NCI-H1048 (cell line): ENCODE measurements around the gene KCNAB2.

Source experiments
- DNase-seq: peaks from one replicate; lab custom pipeline; 2025; lab: John Stamatoyannopoulos, UW

The KCNAB2 gene

DNA sequence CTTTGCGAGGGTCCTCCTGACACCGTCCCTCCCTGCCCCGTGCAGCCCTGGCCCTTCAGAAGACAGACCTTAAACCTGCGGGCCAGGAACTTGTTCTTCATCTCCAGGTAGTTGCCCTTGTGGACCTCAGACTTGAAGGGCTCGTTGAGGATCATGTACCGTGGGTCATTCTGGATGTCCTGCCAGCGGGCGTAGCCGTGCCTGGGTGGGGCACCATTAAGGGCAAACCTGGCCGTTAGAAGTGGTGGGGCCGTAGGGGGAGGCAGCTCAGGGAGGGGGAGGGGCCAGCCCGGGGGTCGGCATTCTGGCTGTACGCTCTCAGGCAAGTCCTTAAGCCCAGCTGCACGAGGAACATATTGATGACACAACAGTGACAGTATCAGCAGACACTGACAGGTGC, 64.6 kb downstream of the KCNAB2 start:
- DNase-seq = no peak

DNA sequence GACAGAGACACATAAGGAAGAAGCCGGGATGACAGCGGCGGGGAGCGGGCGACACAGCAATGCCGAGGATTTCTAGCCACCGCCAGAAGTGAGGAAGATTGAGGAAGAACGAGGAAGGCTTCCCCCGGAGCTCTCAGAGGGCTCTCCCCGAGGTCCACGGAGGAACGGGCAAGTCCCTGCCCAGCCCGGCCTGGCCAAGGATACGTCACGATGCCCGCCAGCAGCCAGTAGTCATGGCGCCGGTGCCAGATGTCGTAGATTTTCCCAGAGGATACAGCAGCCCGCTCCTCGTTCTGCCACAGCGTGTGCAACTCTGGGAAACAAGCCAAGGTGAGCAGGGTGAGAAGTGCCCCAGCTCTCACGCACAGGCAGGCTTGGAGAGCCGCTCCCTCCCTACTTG, 65.9 kb downstream of the KCNAB2 start:
- DNase-seq = no peak

DNA sequence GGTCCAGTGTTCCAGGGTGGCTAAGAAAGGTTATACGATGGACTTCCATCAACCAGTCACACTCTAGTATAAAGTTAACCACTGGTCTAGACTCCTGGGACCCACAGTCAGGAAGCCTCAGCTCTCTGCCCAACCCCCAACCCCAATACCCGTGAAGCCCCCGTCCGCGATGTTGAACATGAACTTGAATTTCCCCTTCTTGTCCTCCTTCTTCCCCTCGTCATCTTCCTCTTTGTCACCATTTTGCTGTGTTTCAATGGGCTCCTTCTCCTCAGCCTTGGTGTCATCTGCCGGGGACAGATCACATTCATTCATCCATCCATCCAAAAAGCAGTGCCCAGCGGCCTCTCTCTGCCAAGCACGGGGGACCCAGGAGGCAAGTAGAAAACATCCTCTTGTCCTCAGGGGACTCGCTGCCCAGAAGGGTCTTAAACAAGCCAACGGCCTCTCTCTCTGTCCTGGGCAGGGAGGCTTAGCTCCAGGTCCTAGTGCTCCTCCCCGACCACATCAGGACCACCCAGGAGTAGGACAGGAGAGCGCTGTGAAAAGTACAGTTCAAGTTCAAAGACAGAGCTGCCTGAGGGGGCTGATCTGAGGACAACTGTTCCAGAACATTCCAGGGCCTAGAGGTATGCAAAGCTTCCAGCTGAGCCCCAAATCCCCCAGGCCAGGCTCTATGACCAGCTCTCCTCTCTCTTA, 66.5 kb downstream of the KCNAB2 start:
- no peak for DNase-seq

DNA sequence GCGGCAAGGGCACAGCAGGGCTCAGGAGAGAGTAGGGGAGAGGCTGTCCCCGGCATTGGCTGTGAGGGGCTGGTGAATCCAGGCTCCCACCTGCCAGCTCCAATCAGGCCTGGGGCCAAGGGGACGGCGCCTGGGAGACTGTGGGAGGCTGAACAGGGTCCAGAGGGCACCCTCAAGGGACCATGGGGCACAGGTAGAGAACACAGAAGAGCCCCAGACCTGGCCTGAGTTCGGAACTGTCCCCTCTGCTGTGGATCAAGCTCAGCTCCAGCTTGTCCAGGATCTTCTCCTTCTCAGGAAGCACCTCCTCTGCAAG, 67.0 kb downstream of the KCNAB2 start:
- DNase-seq = no peak

DNA sequence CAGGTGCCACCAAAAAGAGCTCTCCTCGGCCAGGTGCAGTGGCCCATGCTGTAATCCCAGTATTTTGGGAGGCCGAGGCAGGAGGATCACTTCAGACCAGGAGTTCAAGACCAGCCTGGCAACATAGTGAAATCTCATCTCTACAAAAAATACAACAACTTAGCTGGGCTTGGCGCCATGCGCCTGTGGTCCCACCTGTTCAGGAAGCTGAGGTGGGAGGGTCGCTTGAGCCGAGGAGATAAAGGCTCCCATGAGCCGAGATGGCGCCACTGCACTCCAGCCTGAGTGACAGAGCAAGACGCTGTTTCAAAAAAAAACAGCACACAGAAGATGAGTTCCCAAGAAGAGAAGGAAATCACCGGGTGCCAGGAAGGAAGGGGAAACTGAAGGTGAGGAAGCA, 67.4 kb downstream of the KCNAB2 start:
- no peak for DNase-seq

DNA sequence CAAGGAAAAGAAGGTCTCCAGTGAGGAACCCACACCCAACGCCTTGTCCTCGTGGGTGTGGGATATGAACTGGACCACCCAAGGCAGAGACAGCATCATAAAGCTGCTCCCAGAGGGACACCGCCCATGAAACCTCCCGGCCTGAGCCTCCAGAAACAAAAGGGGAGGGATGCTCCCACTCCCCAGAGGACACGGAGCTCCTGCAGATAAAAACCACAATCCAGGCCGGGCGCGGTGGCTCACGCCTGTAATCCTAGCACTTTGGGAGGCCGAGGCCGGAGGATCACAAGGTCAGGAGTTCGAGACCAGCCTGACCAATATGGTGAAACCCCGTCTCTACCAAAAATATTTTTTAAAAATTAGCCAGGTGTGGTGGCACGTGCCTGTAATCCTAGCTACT, 68.1 kb downstream of the KCNAB2 start:
- DNase-seq = no peak

DNA sequence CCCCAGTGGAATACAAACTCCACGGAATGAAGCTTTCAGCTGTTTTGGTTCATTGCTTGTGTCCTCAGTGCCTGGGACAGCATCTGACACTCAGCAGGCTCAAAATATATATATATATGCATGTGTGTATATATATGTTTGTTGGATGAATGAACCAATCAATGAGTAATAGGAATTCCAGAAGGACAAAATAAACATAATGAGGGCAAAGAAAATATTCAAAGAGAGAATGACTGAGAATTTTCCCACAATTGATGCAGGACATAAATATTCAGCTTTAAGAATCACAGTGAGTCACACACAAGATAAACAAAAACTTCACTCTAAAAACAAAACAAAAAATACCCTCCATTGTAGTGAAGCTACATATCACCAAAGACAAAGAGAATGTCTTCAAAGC, 70.4 kb downstream of the KCNAB2 start:
- DNase-seq = no peak

DNA sequence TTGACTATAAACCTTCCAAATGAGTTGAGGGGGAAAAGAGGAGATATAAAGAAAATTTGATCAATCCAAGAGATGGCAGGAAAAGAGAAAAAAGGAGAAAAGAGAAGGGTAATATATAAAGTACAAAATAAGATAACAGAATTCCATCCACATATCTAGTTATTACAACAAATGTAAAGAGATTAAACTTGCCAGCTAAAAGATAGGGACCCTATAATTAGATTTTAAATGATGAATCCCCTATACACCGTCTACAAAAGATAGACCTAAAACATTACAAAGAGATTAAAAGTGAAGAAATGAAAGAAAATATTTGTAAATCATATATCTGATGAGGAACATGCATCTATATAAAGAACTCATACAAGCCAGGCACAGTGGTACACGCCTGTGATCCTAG, 71.4 kb downstream of the KCNAB2 start:
- DNase-seq = no peak

DNA sequence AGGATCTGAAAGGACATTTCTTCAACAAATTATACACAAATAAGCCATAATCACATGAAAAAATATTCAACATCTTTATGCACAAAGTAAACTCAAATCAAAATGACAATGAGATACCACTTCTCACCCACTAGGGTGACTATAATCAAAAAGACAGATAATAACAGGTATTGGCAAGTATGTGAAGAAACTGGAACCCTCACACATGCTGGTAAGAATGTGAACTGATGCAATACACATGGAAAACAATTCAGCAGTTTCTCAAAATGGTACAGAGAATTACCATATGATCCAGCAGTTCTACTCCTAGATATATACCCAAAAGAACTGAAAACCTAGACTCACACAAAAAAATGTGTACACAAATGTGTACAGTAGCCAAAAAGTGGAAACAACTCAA, 71.9 kb downstream of the KCNAB2 start:
- no peak for DNase-seq

DNA sequence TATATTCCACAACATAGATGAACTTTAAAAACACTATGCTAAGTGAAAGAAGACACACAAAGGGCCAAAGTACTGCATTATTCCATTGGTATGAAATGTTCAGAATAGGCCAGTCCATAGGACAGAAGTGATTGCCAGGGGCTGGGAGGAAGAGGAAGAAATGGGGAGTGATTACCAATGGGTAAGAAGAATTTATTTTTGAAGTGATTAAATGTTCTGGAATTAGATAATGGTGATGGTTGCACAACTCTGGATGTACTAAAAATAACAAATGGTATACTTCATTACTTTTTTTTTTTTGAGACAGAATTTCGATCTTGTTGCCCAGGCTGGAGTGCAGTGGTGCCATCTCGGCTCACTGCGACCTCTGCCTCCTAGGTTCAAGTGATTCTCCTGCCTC, 72.7 kb downstream of the KCNAB2 start:
- DNase-seq = no peak

DNA sequence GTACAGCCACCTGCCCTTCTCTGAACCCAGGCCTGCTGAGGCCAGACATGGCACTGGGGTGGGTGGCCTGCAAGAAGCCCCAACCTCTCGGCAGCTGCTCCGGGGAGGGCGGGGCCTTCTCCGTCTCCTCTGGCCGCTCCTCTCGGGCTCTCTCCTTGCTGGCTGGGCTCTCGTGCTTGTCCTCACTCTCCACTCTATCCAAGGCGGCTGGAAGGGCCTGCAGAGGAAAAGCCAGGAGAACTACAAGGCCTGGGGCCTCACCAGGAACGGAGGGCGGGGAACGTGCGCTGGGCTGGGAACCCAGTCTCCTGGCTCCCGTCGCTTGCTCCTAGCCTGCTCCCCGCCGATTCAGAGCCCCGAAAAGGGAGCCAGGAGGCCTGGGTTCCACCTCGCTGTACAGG, 75.3 kb downstream of the KCNAB2 start:
- DNase-seq = no peak

DNA sequence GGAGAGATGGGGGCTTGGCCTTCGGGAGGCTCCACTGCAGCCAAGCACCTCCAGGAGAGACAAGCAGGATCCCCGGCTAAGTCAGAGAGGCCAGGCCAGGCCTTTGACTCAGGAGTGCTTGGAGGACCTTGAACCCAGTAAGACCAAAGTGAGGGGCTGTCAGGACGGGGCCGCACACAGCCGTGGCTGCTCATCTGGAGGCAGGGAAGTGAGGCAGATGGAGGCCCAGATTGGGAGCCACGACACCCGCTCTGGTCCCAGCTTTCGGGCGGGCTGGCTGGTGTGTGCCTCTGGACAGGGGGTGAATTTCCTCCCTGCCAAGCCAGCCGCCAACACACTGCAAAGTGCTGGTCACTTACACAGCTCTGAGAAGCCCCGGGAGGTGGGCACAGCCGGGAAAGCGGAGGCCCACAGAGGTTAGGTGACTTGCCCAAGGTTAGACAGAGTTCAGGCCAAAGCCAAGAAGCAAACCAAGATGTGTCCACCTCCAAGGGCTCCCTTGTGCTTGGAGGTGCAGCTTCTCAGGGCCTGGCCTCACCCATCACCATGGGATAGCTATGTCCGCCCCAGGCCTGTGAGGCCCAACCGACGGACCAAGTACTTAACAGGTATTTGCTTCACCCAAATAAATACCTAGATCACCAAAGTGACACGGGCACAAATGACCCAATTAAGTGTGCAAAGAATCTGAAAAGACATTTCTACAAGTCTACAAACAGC, 76.1 kb downstream of the KCNAB2 start:
- no peak for DNase-seq

DNA sequence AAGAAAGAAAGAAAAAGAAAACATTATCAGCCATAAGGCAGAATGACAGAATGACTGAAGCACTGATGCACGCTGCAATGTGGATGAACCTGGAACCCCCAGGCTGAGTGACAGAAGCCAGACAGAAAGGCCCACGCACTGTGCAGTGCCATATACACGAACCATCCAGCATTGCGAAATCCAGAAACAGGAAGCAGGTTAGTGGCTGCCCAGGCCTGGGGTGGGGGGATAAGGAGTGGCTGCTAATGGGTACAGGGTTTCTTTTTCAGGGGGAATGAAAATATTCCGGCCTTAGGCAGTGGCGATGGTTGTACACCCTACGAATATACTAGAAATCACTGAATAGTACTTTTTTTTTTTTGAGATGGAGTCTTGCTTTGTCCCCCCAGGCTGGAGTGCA, 77.4 kb downstream of the KCNAB2 start:
- no peak for DNase-seq

DNA sequence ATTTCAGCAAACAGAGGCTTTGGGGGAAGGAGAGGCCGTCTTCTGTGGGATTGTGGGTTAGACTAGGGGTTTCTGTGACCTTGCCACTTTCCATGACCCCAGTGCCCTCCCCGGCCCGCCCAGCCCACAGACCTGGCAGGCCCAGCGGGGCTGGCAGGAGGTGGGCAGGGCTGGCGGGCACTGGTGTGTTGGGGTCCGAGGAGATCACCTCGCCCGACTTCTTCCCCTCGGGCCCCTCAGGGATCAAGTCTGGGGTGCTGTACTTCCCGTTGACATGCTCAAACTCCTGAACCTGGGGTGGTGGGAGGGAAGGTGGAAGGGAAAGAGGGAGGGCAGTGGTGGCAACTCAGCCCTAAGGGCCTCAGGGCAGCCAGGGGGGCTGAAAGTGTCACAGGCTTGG, 78.1 kb downstream of the KCNAB2 start:
- DNase-seq = no peak

DNA sequence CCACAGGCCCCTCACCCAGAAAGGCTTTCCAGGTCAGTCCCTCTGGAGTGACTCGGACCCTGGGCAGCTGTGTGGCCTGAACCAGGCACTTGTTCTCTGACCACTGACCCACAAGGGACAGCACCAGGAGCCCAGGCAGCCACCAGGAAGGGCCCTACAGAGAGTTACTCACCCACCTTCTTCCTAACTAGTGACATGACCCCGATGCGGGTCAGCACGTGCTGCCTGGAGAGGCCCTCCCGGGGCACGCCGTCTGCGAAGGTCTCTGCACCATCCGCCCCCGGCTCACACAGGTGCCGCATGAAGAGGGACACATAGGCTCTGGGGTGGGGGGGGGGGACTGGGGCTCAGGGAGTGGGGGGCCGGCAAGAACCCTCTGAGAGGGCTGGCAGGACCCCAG, 78.7 kb downstream of the KCNAB2 start:
- DNase-seq = no peak

DNA sequence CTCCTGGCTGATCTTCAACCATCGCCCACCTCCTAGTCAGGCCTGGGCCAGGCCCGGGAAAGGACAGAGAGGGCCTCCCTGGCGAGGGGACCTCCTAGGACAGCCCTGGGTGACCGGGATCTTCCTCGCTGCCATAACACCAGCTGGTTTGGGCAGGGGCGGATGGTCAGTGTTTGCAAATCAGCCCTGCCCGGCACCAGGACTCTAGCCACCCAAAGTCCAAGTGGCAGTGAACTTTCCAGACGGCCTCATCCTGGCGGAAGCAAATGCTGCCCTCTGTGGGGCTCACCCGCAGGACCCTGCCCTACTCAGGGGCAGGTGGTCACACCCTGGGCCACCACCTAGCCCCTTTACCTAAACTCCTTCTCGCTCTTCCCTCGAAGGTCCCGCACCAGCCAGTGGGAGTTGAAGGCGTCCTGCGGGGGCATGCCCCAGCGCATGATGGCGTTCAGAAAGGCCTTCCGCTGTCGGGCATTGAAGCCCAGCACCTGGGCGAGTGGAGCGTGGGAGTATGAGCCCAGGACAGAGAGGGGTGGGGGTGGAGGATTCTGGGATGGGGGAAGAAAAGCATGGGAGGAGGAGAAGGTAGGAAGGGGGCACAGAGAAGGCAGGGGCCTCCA, 79.2 kb downstream of the KCNAB2 start:
- no peak for DNase-seq

DNA sequence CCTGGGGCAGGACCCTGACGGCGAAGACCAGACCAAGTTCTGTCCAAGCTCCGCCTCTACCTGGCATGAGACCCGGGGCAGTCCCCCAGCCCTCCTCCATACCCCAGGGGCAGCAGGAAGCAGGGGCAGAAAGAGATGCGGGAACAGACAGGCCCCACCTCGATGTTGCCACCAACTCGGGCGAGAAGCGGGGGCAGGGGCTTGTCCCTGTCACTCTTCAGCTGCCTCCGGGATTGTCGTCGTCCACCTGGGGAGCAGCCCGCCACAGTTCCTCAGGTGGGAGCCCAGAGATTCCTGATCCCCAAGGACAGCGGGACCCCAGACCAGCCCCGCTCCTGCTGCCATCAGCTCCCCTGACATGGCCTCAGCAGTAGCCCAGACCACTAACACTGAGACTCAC, 79.7 kb downstream of the KCNAB2 start:
- DNase-seq = no peak

DNA sequence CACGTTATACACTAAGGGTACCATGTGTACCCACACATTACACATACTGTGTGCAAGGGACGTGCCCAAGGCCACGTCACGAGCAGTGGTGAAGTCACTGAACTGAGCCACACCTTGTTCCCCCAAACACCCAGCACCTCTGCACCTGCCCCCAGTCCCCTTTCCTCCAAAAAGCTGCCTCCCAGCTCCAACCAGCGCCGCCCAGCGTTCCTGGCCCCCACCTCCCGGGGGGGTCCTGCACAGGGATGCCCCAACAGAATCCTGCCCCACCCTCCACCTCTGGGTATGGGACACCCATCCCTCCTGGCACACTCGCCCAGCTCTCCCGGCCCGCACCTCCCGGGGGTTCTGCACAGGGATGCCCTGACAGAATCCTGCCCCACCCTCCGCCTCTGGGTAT, 80.3 kb downstream of the KCNAB2 start:
- no peak for DNase-seq

DNA sequence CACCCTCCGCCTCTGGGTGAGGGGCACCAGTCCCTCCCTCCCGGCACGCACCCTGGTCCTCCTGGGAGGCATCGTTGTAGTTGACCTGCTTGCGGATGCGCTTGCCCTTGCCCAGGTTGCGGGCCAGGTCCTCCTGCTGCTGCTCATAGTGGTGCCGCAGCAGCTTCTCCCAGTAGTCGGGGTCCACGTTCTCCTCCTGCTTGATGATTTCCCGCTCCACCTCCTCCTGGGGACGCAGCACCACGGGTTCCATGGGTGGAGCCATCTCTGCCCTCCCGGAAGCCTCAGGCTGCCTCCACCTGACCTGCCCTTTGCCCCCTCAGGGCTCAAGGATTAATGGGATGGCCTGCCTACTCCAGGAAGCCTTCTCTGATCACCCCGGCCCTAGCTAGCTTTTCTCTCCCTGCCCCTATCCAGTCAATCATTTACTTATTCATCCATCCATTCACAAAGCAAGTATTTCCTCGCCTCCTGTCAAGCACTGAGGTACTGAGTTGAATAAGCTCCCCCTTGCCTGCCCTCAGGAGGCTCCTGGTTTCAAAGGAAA, 80.9 kb downstream of the KCNAB2 start:
- no peak for DNase-seq

DNA sequence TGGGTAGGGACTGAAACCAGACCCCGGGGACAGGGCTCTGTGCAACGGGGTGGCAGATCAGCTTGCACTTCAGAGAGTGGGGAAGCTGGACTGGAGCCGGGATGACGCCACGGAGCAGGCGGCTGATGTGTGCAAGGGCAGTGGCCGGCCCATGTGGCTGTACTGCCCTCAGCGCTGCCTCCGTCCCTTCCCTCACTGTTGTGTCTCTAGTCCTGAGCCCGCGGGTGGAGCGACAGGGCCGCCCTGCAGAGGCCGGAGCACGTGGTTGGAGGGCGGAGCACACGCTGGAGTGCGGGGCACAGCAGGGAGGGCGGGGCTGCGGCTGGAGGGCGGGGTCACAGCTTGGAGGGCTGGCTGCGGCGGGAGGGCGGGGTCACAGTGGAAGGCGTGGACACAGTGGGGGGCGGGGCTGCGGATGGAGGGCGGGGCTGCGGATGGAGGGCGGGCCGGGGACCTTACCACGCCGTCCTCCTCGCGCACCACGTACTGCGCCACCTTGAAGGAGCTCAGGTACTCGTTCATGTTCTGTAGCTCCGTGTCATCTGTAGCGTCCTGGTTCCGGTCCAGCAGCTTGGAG, 82.0 kb downstream of the KCNAB2 start:
- peak; percentile 86 for DNase-seq

DNA sequence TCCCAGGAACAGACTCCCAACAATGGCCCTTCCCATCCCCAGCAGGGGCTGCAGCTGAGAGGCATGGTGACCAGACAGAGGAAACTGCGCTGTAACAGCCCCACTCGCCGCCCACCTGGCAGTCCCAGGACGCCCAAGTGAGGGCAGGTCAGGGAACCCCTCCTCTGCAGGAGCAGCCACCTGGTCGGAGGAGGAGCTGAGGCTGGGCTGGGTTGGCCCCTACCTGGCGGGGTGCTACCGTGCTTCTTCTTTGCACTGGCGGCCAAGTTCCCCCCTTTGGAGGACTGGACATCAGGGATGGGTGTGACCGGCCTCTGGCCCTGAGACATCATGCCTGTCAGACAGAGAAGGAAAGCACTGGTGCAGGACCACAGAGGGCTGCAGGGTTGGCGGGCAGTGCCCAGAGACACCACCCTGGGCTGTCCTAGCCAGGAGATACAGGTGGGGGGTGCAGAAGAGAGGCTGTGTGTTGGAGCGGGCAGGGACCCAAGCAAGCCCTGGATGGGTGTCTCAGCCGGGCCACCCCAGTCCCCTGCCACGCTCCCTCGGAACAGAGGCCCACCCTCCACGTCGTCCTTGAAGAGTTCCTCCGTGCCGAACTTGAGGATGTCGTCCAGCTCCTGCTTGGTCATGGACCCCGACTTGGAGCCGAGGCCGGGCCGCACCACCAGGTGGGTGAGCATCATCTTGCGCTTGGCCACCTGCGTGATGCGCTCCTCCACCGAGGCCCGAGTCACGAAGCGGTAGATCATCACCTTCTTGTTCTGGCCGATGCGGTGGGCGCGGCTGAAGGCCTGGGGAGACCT, 82.8 kb downstream of the KCNAB2 start:
- no peak for DNase-seq

DNA sequence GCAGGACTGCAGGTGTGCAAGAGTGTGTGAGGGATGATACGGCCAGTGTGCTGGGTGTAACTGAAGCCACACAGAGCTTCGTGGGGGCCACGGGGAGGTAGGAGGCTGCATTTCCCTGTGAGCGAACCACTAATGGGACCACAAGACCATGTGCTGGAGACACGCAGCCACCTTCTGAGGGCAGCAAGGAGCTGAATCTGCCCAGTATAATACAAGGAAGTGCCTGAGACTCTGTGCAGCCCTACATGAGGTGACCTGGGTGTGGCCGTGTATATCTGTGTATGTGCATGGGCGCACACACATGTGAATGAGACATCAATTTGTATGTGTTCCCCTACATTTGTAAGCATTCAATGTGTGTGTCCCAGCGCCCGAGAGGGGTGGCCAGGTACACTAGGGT, 83.6 kb downstream of the KCNAB2 start:
- no peak for DNase-seq
